Heart left ventricle (tissue), 13 donors: ENCODE measurements around the gene CISD2.

ENCODE experiments used
- CTCF ChIP-seq, 12 donors: fragments of 200-600 bp; sonication (generic) in 4 of 12; IDR thresholded peaks; one replicate each; pipeline versions ENCODE4 v1.5.0 to v1.8.0; 2018 to 2022; ENCODE audit warnings: antibody characterized with exemption in 12 of 12, mild to moderate bottlenecking in 5 of 12
- POLR2A ChIP-seq, 2 donors: fragments of 450-650 bp; IDR thresholded peaks; one replicate each; pipeline ENCODE4 v1.6.1; 2017; ENCODE audit warnings: antibody characterized with exemption in 2 of 2, mild to moderate bottlenecking in 2 of 2, moderate library complexity in 2 of 2
- donor health status: ischemic (EF 13 %, LVEDD 7.1; RV severe dilation, severe dysfunction).
- donor health status: DM: no; HTN: yes; CAD: no.
- donor health status: DM: no; HTN: no; CAD: no.
- donor health status: ischemic (EF 25% LVEDD 6.9; RV normal size, moderate dysfunction).
- donor health status: ischemic (EF 25% LVEDD 5.7; RV mildly dilated, moderate dysfunction).
- donor health status: ischemic (EF 35%, LVEDD 5.7; RV mildly dilated, moderate dysfunction).
- donor health status: nonischemic (EF 11% LVEDD 7.7; RV severe dilation, severe dysfunction).
- donor health status: DM: yes; HTN: yes; CAD: no.
- donor health status: PGD.
- donor health status: ischemic (EF 29% LVEDD 5.4; RV normal size, mild dysfunction).
- donor health status: nonischemic (EF 23%, LVEDD 6.1; RV moderate dilation, normal function).

DNA sequence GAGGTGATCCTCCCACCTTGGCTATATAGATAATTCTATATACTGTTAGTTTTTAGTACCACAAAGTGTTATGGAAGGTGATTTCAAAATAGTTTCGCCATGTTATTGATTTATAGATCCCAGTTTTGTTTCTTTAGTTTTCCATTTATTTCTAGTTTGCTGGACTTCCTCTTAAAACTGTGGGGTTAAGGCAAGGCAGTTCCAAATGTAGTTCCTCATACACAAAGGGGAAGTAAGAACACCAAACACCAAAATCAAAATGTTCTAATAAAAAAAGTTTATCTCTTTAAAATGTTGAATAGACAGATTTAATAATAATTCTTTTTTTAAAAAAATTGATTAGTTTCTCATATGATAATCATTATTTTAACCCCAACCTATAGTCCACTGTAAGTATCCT lies 6.8 kb upstream of the CISD2 start:
- TF ChIP-seq POLR2A (IDR thresholded peaks at IDR 0.05) (no peak), CTCF (IDR thresholded peaks at IDR 0.05) (no peak)
